Activated CD8-positive, alpha-beta memory T cell treated with anti-CD3 and anti-CD28 coated beads for 48 hours (primary cell): ENCODE measurements around the gene TMEM183A.
A peak's percentile ranks its signal among the peaks of the same experiment; 100 is the strongest.
"Not testable (repeated sequence)": the region's sequence is repeated elsewhere in the genome, so short reads cannot be mapped to it uniquely, and the experiment has no call there.

Experiments used
- DNase-seq, 3 experiments: peaks; one replicate each; pipeline ENCODE4 v3.0.0-alpha.2; 2020; ENCODE audit warnings: low read depth in 2 of 3, low spot score in 2 of 3

Gene TMEM183A

GRCh38 chr1:202986120-202986519 is 21.1 kb upstream of the TMEM183A start:
- not testable (repeated sequence) for DNase-seq

- DNase-seq = no peak
Measured at GRCh38 chr1:202987255-202987654, 19.9 kb upstream of the TMEM183A start.

- DNase-seq = no peak
Measured at GRCh38 chr1:202987922-202988583, 19.1 kb upstream of the TMEM183A start.

GRCh38 chr1:202989879-202990278 is 17.3 kb upstream of the TMEM183A start:
- DNase-seq = no peak

- no peak for DNase-seq
Measured at GRCh38 chr1:202991112-202991511, 16.1 kb upstream of the TMEM183A start.

- no peak for DNase-seq
Measured at GRCh38 chr1:202994756-202995155, 12.4 kb upstream of the TMEM183A start.

- peak in 1 of 3 experiments; percentile 41 for DNase-seq
Measured at GRCh38 chr1:202998836-202999750, 8.1 kb upstream of the TMEM183A start.

- no peak for DNase-seq
Measured at GRCh38 chr1:203000217-203000944, 6.8 kb upstream of the TMEM183A start.

GRCh38 chr1:203001986-203002385 is 5.2 kb upstream of the TMEM183A start:
- DNase-seq = no peak

GRCh38 chr1:203002951-203003350 is 4.2 kb upstream of the TMEM183A start:
- no peak for DNase-seq

GRCh38 chr1:203005395-203006142 is 1.6 kb upstream of the TMEM183A start:
- not testable (repeated sequence) for DNase-seq

- DNase-seq = no peak
Measured at GRCh38 chr1:203009185-203009584, 2.0 kb downstream of the TMEM183A start.

GRCh38 chr1:203011582-203011981 is 4.4 kb downstream of the TMEM183A start:
- DNase-seq = no peak

- DNase-seq = no peak
Measured at GRCh38 chr1:203017061-203017460, 9.9 kb downstream of the TMEM183A start.

GRCh38 chr1:203017692-203018091 is 10.5 kb downstream of the TMEM183A start:
- DNase-seq = no peak

GRCh38 chr1:203022855-203023254 is 15.7 kb downstream of the TMEM183A start:
- not testable (repeated sequence) for DNase-seq

- DNase-seq = no peak
Measured at GRCh38 chr1:203025686-203026030, 18.5 kb downstream of the TMEM183A start.

GRCh38 chr1:203026031-203026665 is 19.0 kb downstream of the TMEM183A start, which contains the start of gene PPFIA4:
Gene PPFIA4 (plus strand): TSS chr1:203026491. CDS start chr1:203039009, 12,518 bp downstream.
- peak; percentile 69 to 85 (median 78) for DNase-seq

- DNase-seq = no peak
Measured at GRCh38 chr1:203026666-203027663, 19.8 kb downstream of the TMEM183A start.
